BJ (cell line): Measurements from ENCODE around the gene POP4. TPM values are rescaled to one million over a fixed set of nuclear protein-coding genes. Genes with fewer than 3 reads are reported as not detected.

ENCODE experiments used
- CTCF ChIA-PET: fragments of 350-600 bp; formaldehyde crosslinking; extraction: SDS; loops from one replicate; lab custom pipeline; 2021; ENCODE audit warnings: antibody characterized with exemption, inconsistent platforms; lab: Yijun Ruan, JAX
- POLR2A ChIA-PET: fragments of 300-600 bp; sonication (Branson Sonifier 250); formaldehyde crosslinking; extraction: SDS; loops from one replicate; lab custom pipeline; 2021; ENCODE audit warnings: antibody characterized with exemption; lab: Charles Lee
- DNase-seq: peaks from one replicate; pipeline ENCODE4 v3.0.0-alpha.2; 2011; ENCODE audit warnings: low read depth
- H3K27me3 ChIP-seq: 2 replicates; pipeline ENCODE4 v1.6.0; 2011; ENCODE audit warnings: low read length; ENCODE audit not compliant: control insufficient read depth, insufficient read depth
- H3K36me3 ChIP-seq: 2 replicates; pipeline ENCODE4 v1.5.1; 2011; ENCODE audit warnings: low read length; ENCODE audit not compliant: control insufficient read depth, insufficient read depth
- H3K4me3 ChIP-seq: 2 replicates; pipeline ENCODE4 v1.5.1; 2011; ENCODE audit warnings: low read depth, mild to moderate bottlenecking, control low read depth, low read length
- CTCF ChIP-seq: IDR thresholded peaks from 2 replicates; pipeline ENCODE4 v1.5.1; 2011; ENCODE audit warnings: low read depth, mild to moderate bottlenecking, control low read depth, inconsistent platforms, low read length, moderate library complexity; ENCODE audit not compliant: insufficient read depth
- polyA plus RNA-seq: library from polyadenylated mRNA; depleted of rRNA; stranded (reverse); fragments of >200 nt; gene quantifications from 2 replicates; pipeline ENCODE4 v1.2.3, GENCODE V29; 2011

The POP4 gene
- polyA plus RNA-seq, 1 experiment, result 55.3 TPM

GRCh38 chr19:29593869-29594268 lies 12.2 kb upstream of the POP4 start:
- H3K27me3 ChIP-seq, result peaks cover 9% of the 10 kb centered on the region
- POLR2A ChIA-PET, result no interaction called here
- H3K4me3 ChIP-seq, result no peak overlapping the region
- no peak for TF ChIP-seq CTCF
- CTCF ChIA-PET, result interaction anchor here (0.6 kb wide), 1 partner anchor 238 kb away, joined by 3 read pairs; no protein-coding TSS in a partner anchor
- DNase-seq, result no peak
- no peaks in the 10 kb centered on the region for H3K36me3 ChIP-seq

GRCh38 chr19:29596080-29596727 lies 9.9 kb upstream of the POP4 start:
- TF ChIP-seq CTCF, result no peak
- Histone ChIP-seq H3K36me3 (no peaks in the 10 kb centered on the region), H3K27me3 (peaks cover 11% of the 10 kb centered on the region), H3K4me3 (no peak overlapping the region)
- ChIA-PET POLR2A (no interaction called here), CTCF (interaction anchor here (0.9 kb wide), 1 partner anchor 10 kb away, joined by 4 read pairs; the partner anchor contains the start of gene POP4)
- DNase-seq, result no peak

GRCh38 chr19:29596885-29597525 lies 9.1 kb upstream of the POP4 start:
- TF ChIP-seq CTCF, result 0 out of 2 replicates have a peak, but pooled peaks have one; percentile 9
- CTCF ChIA-PET, result interaction anchor here (0.9 kb wide), 1 partner anchor 9 kb away, joined by 4 read pairs; the partner anchor contains the start of gene POP4
- no peak overlapping the region for H3K4me3 ChIP-seq
- DNase-seq, result no peak
- H3K36me3 ChIP-seq, result no peaks in the 10 kb centered on the region
- POLR2A ChIA-PET, result no interaction called here
- peaks cover 11% of the 10 kb centered on the region for H3K27me3 ChIP-seq

GRCh38 chr19:29598036-29598435 lies 8.0 kb upstream of the POP4 start:
- CTCF ChIA-PET, result interaction anchor here (1.3 kb wide), 1 partner anchor 130 kb away, joined by 4 read pairs; no protein-coding TSS in a partner anchor
- Histone ChIP-seq H3K36me3 (no peaks in the 10 kb centered on the region), H3K27me3 (peaks cover 9% of the 10 kb centered on the region), H3K4me3 (no peak overlapping the region)
- no peak for DNase-seq
- POLR2A ChIA-PET, result no interaction called here
- TF ChIP-seq CTCF, result no peak

- no peak overlapping the region for H3K4me3 ChIP-seq
- ChIA-PET POLR2A (no interaction called here), CTCF (interaction anchor here (1.3 kb wide), 1 partner anchor 131 kb away, joined by 4 read pairs; no protein-coding TSS in a partner anchor)
- peaks cover 9% of the 10 kb centered on the region for H3K27me3 ChIP-seq
- no peak for TF ChIP-seq CTCF
- no peaks in the 10 kb centered on the region for H3K36me3 ChIP-seq
- DNase-seq, result no peak
Measured at GRCh38 chr19:29598496-29598895, 7.6 kb upstream of the POP4 start.
